ENCODE data around the gene SLCO2A1.

Gene SLCO2A1

GRCh38 chr3:133884054-133884886 is 145.5 kb downstream of the SLCO2A1 start:
- DNase-seq (ENCODE audit: low read depth in 3 of 3), result no peak

DNA sequence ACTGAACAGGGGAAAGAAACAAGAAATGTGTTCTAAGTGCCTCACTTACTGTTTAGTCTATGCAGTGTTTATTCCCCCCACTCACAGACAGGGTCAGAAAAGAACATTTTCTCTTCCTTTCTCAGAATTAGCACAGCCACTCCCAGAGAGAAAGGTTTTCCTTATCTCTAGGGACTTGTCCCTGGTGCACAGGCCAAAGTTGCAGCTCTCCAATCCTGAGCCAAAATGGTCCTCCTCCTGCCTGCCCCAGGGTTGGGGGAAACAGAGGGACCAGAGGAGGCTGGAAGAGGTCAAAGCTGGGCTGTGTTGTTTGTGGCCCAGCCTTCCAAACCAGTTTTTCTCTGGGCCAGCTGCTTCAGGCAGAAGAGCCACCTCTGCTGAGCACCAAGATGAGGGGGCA is 146.1 kb downstream of the SLCO2A1 start:
- DNase-seq (ENCODE audit: low read depth in 3 of 3), result no peak

DNA sequence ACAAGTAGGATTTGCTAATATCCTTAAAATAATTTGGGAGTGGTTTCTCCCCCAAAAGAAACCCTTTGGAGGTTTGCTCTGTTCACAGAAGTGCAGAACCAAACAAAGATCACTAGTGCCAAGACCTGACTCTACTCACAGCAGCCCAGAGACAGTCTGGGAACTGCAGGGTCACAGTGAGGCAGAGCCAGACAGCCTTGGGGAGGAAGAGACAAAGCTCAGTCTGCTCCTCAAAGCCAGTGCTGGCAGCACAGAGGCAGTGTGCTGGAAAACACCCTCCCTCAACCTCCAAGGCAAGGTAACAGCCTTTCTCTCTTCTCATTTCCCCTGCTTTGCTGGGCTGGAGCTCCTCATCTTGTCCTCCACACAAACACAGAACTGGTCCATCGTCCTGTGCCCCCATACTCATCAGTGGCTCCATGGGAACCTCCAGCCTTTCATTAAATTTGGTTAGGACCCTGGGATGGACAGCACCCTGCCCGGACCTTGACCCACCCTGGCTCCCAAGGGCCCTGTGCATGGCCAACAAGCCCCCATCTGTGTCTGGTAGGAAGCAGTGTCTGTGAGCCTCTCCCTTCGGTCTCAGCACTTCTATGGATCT is 146.6 kb downstream of the SLCO2A1 start:
- DNase-seq (ENCODE audit: low read depth in 3 of 3), result no peak

DNA sequence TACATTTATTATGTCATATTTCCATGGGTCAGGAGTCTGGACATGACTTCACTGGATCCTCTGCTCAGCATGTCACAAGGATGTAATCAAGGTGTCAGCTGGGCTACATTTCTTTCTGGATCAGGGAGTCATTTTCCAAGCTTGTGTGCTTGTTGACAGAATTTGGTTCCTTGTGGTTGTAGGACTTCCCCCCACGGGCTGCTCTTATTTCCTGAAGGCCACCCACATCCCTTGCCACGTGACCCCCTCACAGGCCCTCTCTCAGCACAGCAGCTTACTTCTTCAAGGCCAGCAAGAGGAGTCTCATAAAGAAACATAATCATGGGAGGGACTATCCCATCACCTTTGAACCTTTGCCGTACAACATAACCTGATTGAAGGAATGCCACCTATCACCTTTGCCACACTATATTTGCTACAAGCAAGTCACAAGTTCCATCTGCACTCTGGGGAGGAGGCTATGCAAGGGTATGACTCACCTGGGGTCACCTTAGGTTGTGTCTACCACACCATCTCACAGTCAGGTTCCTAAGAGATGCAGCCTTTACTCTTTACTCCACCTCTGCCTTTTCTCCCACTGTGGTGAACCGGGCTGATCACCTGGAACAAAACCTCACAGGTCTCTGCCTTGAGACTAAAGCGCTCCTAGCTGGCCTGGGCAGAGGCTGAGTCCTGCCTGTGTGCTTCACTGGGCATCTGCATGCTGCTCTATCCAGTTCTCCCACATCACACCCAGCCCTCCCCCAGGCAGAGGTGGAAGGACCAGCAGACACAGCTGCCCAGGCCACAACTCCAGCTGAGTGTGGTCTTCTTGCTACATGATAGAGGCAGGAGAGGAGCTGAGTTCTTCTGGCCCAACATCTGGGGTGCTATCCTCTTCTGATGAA is 147.5 kb downstream of the SLCO2A1 start:
- no peak for DNase-seq (ENCODE audit: low read depth in 3 of 3)

GRCh38 chr3:133881492-133881891 is 148.2 kb downstream of the SLCO2A1 start:
- DNase-seq (ENCODE audit: low read depth in 3 of 3), result no peak

DNA sequence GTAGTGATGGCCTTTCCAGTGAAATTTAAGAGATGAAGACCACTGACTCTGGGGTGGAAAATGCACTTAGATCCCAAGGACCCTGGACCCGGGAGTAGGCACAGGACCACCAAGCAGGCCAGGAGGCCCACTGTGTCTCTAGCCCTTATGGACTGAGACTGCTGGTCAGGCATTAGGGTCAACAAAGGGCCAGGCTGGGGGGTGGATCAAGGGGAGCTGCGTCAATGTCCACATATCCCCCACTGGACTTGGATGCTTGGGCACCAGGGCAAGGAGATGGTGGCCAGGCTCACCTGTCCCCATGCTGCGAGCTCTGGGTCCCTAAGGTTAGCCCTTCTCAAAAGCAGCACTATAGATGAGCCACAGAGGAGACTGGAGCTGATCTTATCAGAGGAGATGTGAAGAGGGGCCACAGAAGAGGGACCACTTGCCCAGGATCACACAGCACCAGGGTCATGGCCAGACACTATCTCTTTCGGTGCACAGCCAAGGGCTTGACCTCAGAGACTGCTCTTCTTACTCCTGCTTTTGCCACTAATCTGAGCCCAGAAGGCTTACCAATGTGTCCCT is 148.8 kb downstream of the SLCO2A1 start:
- no peak for DNase-seq (ENCODE audit: low read depth in 3 of 3)

DNA sequence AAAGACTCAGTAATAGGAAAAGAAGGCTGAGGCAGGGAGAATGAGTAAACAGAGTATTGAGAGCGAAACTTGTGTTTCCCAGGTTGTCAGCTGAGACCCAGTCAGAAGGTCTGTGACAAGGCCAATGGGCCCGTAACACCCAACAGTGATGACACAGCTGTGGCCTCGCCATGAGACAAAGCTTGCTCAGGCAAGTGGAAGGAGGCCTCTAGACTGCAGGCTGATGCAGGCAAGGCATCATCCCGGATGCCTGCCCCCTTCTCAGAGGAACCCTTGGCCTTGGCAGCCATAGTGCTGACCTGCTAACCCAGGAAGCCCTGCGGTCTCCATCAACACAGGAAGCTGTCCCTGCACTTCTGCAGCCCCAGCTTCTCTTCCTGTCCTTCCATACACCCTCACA is 149.4 kb downstream of the SLCO2A1 start:
- DNase-seq (ENCODE audit: low read depth in 3 of 3), result no peak

- DNase-seq (ENCODE audit: low read depth in 3 of 3), result no peak
Observed at GRCh38 chr3:133878518-133878917, 151.2 kb downstream of the SLCO2A1 start.

All from stimulated activated CD4-positive, alpha-beta T cell treated with anti-CD3 and anti-CD28 coated beads, TNF-alpha, amount 100 ng/mL, for 24 hours (primary cell).